Fibroblast of skin of left quadriceps (primary cell): ENCODE results near the gene MAJIN.
"Not testable (repeated sequence)": the region's sequence is repeated elsewhere in the genome, so short reads cannot be mapped to it uniquely, and the experiment has no call there.

ENCODE experiments used
- DNase-seq, 2 experiments: peaks; one replicate each; pipeline ENCODE4 v3.0.0-alpha.2; 2013; ENCODE audit warnings: low read depth in 2 of 2

MAJIN gene

GRCh38 chr11:64990222-64990923 is 18.5 kb upstream of the MAJIN start:
- no peak for DNase-seq

GRCh38 chr11:64989416-64989815 is 17.5 kb upstream of the MAJIN start:
- no peak for DNase-seq

- DNase-seq, result no peak
These were observed 16.3 kb upstream of the MAJIN start for GRCh38 chr11:64987998-64988854.

GRCh38 chr11:64983339-64983738 is 11.4 kb upstream of the MAJIN start:
- not testable (repeated sequence) for DNase-seq

- no peak for DNase-seq
These were observed 4.7 kb upstream of the MAJIN start for GRCh38 chr11:64976651-64977050.

- no peak for DNase-seq
These were observed 2.2 kb upstream of the MAJIN start for GRCh38 chr11:64974124-64974523.

- no peak for DNase-seq
These were observed 1.2 kb downstream of the MAJIN start for GRCh38 chr11:64970731-64971151.

GRCh38 chr11:64969209-64969608 is 2.7 kb downstream of the MAJIN start:
- DNase-seq, result peak; percentile 36 to 39

GRCh38 chr11:64967375-64967774 is 4.5 kb downstream of the MAJIN start:
- no peak for DNase-seq

- no peak for DNase-seq
These were observed 8.8 kb downstream of the MAJIN start for GRCh38 chr11:64963072-64963631.

GRCh38 chr11:64960719-64961118 is 11.2 kb downstream of the MAJIN start:
- DNase-seq, result no peak

- DNase-seq, result no peak
These were observed 12.4 kb downstream of the MAJIN start for GRCh38 chr11:64959498-64959897.

- no peak for DNase-seq
These were observed 17.7 kb downstream of the MAJIN start for GRCh38 chr11:64954201-64954600.

GRCh38 chr11:64951529-64951928 is 20.4 kb downstream of the MAJIN start:
- DNase-seq, result no peak

- DNase-seq, result no peak
These were observed 24.6 kb downstream of the MAJIN start for GRCh38 chr11:64947208-64947814.

- DNase-seq, result no peak
These were observed 35.4 kb downstream of the MAJIN start for GRCh38 chr11:64936539-64936938.

- DNase-seq, result peak; percentile 15 to 21
These were observed 36.4 kb downstream of the MAJIN start, which contains the start of gene GPHA2 for GRCh38 chr11:64935359-64936081. Gene GPHA2, minus strand, starts transcription at chr11:64935893. Its CDS starts 433 bp downstream, at chr11:64935460.

GRCh38 chr11:64934682-64935358 is 37.1 kb downstream of the MAJIN start:
- no peak for DNase-seq

- no peak for DNase-seq
These were observed 37.8 kb downstream of the MAJIN start for GRCh38 chr11:64933935-64934681.
